Suprapubic skin (tissue), 4 donors: ENCODE data around the gene NINJ1.

Experiments used
- EP300 ChIP-seq: sonication (generic); formaldehyde crosslinking; IDR thresholded peaks from one replicate; pipeline ENCODE4 v1.6.1; 2017; ENCODE audit warnings: antibody characterized with exemption
- POLR2A ChIP-seq, 2 donors: fragments of 450-650 bp; IDR thresholded peaks; one replicate each; pipeline ENCODE4 v1.6.1; 2017; ENCODE audit warnings: antibody characterized with exemption in 2 of 2, mild to moderate bottlenecking in 2 of 2, moderate library complexity in 2 of 2
- POLR2AphosphoS5 ChIP-seq, 3 donors: sonication (generic); formaldehyde crosslinking; IDR thresholded peaks; one replicate each; pipeline ENCODE4 v1.6.1; 2017; ENCODE audit warnings: antibody characterized with exemption in 3 of 3
- TF ChIP-seq, protein P1 (sequence below), 2 donors: fragments of 200-600 bp in 1 of 2; fragments of 450-650 bp in 1 of 2; sonication (generic) in 1 of 2; IDR thresholded peaks; one replicate each; pipeline ENCODE4 v1.5.1; 2016 to 2019; ENCODE audit warnings: antibody characterized with exemption in 2 of 2, mild to moderate bottlenecking in 1 of 2, moderate library complexity in 1 of 2

DNA sequence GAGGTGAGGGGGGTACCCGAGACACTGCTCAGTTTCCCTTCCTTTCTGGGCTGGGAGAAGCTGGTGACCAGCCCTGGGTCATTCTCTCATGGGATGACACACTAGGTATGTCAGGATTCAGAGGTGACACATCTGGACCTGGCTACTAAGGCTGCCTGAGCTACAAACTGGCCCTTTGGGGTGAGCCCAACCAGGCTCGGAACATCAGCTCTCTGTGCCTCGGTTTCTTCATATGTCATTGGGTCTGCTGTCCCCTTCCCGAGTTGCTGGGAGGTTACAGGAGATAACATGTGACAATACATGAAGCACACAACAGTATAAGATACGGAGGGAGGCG lies 26.3 kb downstream of the NINJ1 start:
- TF ChIP-seq, protein P1, sequence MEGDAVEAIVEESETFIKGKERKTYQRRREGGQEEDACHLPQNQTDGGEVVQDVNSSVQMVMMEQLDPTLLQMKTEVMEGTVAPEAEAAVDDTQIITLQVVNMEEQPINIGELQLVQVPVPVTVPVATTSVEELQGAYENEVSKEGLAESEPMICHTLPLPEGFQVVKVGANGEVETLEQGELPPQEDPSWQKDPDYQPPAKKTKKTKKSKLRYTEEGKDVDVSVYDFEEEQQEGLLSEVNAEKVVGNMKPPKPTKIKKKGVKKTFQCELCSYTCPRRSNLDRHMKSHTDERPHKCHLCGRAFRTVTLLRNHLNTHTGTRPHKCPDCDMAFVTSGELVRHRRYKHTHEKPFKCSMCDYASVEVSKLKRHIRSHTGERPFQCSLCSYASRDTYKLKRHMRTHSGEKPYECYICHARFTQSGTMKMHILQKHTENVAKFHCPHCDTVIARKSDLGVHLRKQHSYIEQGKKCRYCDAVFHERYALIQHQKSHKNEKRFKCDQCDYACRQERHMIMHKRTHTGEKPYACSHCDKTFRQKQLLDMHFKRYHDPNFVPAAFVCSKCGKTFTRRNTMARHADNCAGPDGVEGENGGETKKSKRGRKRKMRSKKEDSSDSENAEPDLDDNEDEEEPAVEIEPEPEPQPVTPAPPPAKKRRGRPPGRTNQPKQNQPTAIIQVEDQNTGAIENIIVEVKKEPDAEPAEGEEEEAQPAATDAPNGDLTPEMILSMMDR (IDR thresholded peaks at IDR 0.05): no peak
- TF ChIP-seq POLR2A (IDR thresholded peaks at IDR 0.05): no peak
- no peak for TF ChIP-seq EP300
- TF ChIP-seq POLR2AphosphoS5 (IDR thresholded peaks at IDR 0.05): no peak
